ENCODE measurements around the gene OTOG.

The OTOG gene

DNA sequence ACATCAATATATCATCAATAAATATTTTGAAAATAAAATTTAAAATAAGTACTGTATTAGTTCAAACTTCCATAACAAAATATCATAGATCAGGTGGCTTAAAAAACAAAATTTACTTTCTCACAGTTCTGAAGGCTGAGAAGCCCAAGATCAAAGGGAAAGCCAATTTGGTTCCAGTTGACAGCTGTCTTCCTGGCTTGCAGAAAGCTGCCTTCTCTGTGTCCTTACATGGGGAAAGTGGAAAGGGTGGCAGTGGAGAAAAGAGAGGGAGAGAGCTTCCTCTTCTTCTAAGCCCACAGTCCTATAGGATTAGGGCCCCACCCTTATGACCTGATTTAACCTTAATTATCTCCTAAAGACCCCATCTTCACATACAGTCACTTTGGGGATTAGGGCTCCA, 121.1 kb downstream of the OTOG start:
- DNase-seq: no peak

DNA sequence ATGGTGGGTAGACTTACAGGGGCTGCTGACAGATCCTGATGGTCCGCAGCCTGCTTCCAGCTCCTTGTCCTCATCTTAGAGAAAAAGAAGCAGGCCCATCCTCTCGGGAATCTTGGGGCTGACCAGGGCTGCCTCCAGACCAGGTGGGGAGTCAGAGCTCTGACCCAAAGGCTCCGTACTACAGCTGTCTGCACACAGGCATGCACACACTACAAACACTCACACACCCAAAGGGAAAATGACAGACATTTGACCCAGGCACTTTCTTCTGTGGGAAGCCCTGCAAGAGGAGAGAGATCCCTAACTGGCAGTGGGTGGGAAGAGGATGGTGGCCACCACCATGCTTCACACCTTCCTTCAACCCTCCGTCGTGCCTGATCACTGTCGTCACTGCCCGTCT, 125.4 kb downstream of the OTOG start:
- no peak for DNase-seq

DNA sequence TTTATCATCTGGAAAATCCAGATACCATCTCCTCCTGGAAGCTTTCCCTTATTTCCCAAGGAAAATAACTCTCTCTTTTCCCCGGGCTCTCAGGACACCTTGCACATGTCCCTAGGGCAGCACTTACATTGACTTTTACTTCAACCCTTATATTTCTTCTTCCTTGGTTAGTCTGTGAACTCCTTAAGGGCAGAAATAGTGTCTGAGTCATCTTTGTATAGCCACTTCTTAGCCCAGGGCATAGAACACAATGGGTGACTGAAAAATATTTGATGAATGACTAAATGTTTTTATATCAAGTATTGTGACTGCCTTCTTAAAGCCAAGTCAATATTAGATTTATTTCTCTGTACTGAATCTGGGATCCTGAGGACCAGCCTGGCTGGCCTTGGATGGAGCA, 126.9 kb downstream of the OTOG start:
- DNase-seq: no peak

DNA sequence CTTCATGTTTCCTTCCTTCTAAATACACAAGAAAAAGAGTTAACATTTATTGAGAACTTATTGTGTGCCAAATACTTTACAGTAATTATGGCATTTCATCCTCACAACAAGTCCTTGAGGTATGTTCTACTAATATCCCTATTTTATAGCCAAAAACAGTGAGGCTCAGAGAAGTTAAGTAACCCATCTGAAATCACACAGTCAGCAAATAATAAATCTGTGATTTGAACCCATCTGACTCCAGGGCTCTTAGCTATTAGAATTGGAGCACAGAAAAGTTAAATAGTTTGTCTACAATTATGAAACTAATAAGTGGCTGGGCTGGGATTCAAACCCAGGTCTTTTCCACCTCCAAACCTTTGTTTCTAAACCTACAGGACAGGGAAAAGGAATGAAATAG, 135.8 kb downstream of the OTOG start:
- DNase-seq: no peak

DNA sequence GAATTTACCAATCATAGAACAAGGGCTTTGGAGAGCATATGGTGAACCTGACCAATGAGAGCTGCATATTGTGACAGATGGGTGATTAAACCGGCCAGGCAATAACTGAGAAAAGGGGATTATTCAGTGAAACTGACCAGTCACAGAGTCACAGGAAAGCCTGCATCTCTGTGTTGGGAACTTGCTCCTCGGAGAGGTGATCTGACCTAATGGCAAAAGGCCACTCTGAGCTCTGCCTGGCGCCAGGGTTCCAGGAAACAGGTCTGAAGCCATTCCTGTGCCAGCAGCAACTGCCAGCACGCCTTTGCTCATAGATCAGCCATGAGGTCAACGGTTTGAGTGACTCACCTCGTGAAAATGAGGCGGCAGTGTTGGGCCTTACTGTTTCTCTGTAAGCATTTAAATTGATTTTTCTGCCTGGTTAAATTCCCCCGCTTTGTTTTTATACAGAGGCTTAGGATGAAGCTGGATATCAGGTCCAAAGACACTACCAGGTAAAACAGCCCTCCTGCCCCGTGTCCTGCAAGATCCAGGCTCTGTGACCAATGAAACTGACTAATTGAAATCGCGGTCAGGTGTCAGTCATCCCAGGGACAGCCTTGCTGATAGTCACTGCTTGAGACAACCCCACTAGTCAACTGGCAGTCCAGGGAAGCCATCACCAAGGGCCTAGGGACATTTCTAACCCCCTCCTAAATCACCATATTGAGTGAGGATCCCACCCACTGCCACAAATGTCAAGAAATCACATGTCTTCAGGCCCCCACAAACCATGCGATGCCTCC, 136.5 kb downstream of the OTOG start:
- DNase-seq: no peak

DNA sequence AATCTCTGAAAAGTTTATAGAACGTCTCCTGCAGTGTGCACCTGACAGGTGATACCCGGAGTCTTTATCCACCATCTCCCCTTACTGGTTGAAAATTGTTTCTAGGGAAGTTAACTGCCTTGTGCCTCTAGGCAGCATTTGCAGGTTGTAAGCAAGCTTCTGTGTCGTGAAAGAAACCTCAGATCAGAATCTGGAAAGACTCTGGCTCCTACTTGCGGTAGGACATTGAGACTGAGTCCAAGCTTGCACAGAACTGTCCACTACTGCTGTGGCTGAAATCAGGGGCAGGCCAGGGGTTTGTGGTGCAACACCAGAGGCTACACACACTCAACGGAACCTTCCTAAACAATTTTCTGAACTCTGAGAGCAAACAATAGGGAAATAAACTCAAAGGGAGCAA, 137.5 kb downstream of the OTOG start:
- DNase-seq: no peak

DNA sequence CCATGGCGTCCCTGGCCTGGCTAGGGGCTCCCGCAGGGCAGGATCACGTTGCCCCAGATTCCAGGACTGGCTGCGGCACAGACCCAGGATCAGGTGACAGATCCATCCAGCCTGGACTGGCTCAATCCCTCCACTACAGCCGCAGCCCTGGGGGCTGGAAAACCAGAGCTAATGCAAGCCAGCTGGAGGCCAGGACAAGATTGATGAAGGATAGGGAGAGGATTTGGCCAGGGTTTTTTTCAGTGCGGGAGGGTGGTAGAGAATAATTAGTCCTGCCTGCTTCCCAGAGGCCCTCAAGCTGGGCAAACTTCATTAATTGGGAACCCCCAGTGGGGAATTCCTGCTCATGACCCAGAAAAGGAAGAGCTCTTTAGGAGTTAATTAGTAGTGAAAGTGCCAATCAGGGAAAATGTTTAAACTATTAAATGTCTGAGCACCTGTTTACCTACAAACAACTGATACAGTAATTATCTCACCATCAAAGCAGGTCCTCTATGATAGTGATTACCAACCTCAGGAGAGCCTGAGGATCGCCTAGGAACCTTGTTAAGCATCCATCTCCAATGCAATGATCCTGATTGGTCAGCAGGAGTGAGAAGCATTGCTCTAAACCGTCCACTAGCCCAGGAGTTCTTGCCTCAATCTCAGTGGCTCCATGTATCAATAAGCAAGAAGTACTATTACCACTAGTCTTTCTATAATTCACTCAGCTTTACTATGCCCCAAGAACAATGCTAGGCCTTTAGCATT, 139.3 kb downstream of the OTOG start:
- no peak for DNase-seq

DNA sequence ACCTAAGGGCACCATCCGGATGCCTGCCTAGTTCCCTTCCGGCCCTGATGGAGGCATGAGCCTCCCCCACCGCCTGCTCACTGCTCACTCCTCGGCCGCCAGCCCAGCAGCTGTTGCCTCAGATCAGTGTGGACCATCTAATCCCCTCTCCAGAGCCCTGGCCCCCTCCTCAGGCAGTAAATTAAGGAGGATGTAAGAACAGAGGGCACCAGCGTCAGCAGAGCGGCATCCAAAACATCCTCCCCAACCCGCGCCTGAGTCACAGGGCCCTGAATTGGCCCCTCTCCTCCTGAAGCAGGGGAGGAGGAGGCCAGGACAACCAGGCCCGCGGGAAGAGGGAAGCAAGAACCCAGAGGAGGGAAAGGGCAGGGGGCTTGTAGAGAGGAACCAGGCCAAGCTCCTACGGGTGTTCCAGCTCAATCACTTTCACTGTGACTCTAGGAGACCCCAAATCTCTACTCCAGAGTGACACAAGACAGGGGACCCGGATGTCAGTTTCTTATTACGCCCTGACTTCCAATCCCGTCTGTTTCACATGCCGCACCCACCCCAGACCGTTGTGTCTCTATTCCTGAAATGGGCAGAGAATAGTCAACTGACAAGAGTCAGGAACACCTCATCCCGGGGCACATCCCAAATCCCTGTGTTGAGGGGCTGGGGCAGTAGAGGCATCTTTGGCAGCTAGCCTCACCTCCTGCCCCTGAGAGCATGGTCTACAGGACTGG, 141.0 kb downstream of the OTOG start:
- DNase-seq: no peak

DNA sequence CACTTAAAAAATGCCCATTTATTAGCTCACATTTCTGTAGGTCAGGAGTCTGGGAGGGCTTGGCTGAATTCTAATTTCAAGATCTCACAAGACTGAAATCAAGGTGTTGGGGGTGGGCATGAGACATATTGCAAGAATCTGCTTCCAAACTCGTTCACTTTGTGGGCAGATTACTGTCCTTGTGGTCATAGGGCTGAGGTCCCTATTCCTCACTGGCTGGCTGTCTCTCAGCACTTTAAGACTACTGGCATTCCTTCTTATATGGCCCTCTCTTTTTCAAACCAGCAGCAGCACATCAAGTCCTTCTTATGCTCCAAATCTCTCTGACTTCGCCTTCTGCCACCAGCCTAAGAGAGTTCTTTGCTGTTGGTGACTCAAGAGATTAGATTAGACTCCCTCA, 144.5 kb downstream of the OTOG start:
- no peak for DNase-seq

DNA sequence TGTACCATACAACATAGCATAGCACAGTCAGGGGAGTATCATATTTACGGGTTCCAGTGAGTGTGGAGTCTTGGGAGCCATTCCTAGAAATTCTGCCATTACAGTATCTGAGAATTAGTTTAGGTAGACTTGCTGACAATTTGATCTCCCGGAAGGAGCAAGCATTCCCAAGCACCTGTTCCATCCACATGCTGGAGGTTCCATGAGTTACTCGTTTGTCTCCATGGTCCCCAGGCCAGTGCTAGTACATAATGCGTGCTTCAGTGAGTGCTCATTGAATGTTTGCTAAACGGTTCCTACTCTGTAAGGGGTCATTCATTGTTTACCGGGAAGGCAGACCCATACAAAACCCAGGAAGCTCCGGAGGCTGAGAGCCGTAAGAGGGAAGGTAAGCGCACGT, 144.9 kb downstream of the OTOG start:
- DNase-seq: no peak

DNA sequence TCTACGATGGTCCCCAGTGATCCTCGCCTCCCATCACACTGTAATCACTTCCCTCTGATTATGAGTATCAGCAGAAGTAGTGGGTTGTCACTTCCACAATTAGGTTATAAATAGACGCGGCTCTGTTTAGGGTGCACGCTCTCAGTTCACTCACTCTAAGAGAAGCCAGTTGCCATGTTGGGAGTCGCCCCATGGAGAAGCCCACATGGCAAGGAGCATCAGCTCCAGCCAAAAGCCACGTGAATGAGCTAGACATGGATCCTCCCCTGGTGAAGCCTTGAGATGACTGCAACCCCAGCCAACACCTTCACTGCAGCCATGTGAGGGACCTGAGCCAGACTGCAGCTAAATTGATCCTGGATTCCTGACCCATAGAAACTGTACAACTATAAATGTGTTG, 145.9 kb downstream of the OTOG start:
- DNase-seq: no peak

DNA sequence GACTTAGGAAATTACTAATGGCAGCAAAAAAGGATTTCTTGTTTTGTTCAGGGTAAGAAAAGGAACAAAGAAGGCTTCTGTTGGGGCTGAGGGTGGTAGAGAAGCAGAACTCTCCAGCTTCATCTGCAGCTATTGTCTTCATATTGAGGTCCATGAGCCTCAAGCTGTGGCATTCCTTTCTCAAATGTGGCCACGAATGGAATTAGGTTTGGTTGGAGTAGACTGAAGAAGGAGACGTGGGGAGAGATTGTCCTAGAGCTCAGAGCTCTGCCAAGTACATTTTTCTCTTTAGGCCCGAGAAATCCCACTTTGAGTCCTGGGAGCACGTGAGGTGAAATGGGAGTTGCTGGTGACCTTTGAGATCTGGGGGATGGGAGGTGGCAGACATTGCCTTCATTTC, 146.5 kb downstream of the OTOG start:
- DNase-seq: no peak

DNA sequence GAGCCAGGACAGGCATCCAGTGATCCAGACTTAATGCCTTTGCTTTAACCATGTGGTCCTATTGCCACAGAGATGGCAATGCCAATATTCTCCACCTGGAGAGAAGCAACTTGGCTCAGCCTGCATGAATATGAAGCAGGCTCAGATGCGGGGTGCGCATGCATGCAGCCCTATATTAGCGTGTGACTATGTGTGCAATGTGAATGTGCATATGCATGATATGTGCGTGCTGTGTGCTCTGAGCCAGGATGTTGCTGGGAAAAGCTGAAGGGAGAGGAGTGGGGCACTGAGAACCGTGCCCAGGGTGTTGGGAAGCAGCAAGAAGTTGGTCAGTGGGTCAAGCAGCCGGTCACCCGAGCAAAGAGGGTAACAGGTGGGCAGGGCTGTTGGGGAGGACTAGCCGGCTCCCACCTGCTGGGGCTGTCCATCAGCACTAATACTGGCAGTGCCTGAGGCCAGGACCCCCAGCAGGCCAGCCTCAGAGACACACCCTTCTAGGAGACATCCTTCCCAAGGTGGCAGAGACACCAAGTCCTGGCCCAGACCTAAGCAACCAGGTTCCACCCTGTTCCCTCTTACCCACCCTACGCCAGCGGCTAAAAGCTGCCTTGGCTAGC, 147.5 kb downstream of the OTOG start:
- DNase-seq: no peak

DNA sequence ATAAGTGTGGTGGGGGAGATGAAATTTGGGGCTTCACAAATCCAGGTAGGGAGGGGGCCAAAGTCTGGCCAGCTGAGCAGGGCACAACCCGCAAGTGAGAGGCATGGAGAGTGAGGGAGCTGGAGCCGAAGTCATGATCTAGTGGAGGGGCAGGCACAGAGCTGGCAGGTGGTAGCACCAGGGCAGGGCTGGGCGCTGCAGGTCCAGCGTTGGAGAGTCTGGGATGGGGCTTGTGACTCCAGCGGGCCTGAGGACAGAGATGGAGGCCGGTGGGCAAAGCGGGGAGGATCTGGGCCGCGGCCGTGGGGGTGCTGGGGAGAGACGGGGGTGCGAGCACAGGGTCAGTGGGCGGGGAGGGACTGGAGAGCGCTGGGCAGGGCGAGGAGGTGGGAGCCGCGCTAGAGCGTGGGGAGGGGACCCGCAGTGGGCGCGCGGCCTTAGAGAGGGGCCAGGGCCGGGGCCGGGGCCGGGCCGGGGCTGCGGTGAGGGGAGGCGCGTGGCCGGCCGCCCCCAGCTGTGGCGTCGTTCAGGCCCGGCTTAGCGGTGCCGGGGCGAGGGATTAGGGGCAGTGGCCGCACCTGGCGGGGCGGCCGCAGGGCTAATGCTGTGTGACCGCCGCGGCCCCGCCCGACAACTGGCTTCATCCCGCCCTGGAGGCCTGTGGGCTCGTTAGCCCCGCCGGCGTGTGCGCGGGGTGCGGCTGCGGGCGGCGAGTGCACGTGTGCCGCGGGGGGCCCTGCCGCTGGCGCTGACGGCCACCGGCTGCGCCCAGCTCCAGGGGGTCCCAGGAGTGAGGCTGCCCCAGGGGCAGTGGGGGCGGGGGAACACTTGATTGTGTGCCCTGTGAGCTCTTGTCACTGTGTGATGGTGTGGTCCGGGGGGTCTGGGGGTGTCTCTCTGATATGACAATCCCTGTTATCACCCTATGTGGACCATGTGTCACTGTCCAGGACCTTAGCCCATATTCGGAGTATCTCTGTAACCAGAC, 148.7 kb downstream of the OTOG start:
- no peak for DNase-seq

DNA sequence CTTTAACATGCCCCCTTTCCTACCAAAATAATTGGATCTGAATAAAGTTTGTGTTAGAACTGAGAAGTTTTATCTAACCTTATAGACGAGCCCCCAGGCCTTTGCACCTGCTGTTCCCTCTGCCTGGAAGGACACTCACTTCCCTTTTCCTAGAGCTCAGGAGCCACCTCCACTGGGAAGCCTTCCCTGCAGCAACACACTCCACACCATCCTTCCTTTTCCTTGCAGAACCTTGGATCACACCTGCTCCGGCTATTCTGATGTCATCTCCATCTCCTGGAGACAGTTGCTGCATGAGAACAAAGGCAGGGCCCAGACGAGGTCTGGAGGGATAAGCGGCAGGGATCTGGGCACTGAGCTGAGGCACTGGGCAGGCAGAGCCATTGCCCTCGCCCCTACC, 149.7 kb downstream of the OTOG start:
- DNase-seq: no peak
